K562 (cell line): ENCODE data around the gene MRPL28. TPM values are rescaled to one million over a fixed set of nuclear protein-coding genes. Genes with fewer than 3 reads are reported as not detected.
A peak's percentile ranks its signal among the peaks of the same experiment; 100 is the strongest.

Experiments
- ATAC-seq: fragments of 200-7000 bp; cut with Tn5 transposase; 3 replicates; pipeline ENCODE4 v1.9.1; 2020; ENCODE audit warnings: moderate library complexity
- BruUV-seq: library from RNA; stranded (reverse); fragments of 400-500 nt; replicated peaks from 2 replicates; lab custom pipeline; 2021; lab: Mats Ljungman, UMichigan
- CTCF ChIA-PET: fragments of 300-600 bp; formaldehyde crosslinking; extraction: SDS; loops from one replicate; lab custom pipeline; 2021; ENCODE audit warnings: low intra/inter-chr PET ratio; lab: Yijun Ruan, JAX
- POLR2A ChIA-PET: fragments of 300-600, 350-650 bp; sonication (Branson Sonifier 250); formaldehyde crosslinking; extraction: SDS; loops from one replicate; lab custom pipeline; 2021; ENCODE audit warnings: antibody characterized with exemption, inconsistent platforms; lab: Yijun Ruan, JAX
- DNase-seq, 4 experiments: peaks; one replicate each; pipeline versions ENCODE4 v3.0.0 to v3.0.0-alpha.2; 2011 to 2018; ENCODE audit warnings: low spot score in 3 of 4, mixed read lengths in 3 of 4; ENCODE audit errors: extremely low read depth in 1 of 4
- FAIRE-seq: peaks from 2 replicates; lab custom pipeline; 2011; peaks lifted over from hg19 to GRCh38; lab: Jason Lieb, UNC
- H2AFZ ChIP-seq: 2 replicates; pipeline ENCODE4 v1.6.0; 2011; ENCODE audit warnings: low read depth, low read length, control low read depth, inconsistent platforms
- H3K27ac ChIP-seq: fragments of 200-600 bp; 3 replicates; pipeline ENCODE4 v1.8.0; 2011; ENCODE audit warnings: low read depth, mild to moderate bottlenecking, control low read depth, inconsistent platforms, low read length, moderate library complexity, mixed read lengths; ENCODE audit errors: extremely low read depth
- H3K27me3 ChIP-seq, 2 experiments: fragments of 300-600 bp in 1 of 2; 2 replicates in 1 of 2; 3 replicates in 1 of 2; pipeline versions ENCODE4 v1.6.0 to v1.8.0; 2011; ENCODE audit warnings: inconsistent platforms in 2 of 2, low read length in 2 of 2, mild to moderate bottlenecking in 1 of 2, mixed read lengths in 1 of 2, moderate library complexity in 1 of 2; ENCODE audit not compliant: control insufficient read depth in 2 of 2, insufficient read depth in 2 of 2
- H3K36me3 ChIP-seq: fragments of 300-600 bp; 3 replicates; pipeline ENCODE4 v1.8.0; 2011; ENCODE audit warnings: mild to moderate bottlenecking, low read length, inconsistent platforms; ENCODE audit not compliant: control insufficient read depth, insufficient read depth
- H3K4me1 ChIP-seq, 2 experiments: fragments of 200-600 bp in 1 of 2; replicated peaks in 1 of 2; 2 replicates in 1 of 2; 3 replicates in 1 of 2; pipeline versions ENCODE4 v1.5.1 to v1.8.0; 2011; ENCODE audit warnings: inconsistent platforms in 2 of 2, low read length in 2 of 2, mild to moderate bottlenecking in 1 of 2, mixed read lengths in 1 of 2, moderate library complexity in 1 of 2; ENCODE audit not compliant: control insufficient read depth in 2 of 2, insufficient read depth in 2 of 2
- H3K4me2 ChIP-seq: 2 replicates; pipeline ENCODE4 v1.6.1; 2011; ENCODE audit warnings: low read length, control low read depth, inconsistent platforms, mixed read lengths; ENCODE audit not compliant: insufficient read depth
- H3K4me3 ChIP-seq: fragments of 200-600 bp; sonication (generic), shearing (Covaris generic); 2 replicates; pipeline ENCODE4 v1.5.1; 2016; ENCODE audit warnings: control low read depth, inconsistent platforms
- H3K79me2 ChIP-seq: fragments of 200-600 bp; 3 replicates; pipeline ENCODE4 v1.8.0; 2011; ENCODE audit warnings: low read length, inconsistent platforms; ENCODE audit not compliant: control insufficient read depth, insufficient read depth
- H3K9ac ChIP-seq, 2 experiments: 2 replicates each; pipeline versions ENCODE4 v1.6.0 to v1.6.1; 2011; ENCODE audit warnings: low read depth in 2 of 2, low read length in 2 of 2, control low read depth in 1 of 2, inconsistent platforms in 1 of 2, mild to moderate bottlenecking in 1 of 2, mixed read lengths in 1 of 2; ENCODE audit not compliant: insufficient read depth in 1 of 2
- H3K9me1 ChIP-seq: one replicate; pipeline ENCODE4 v1.6.0; 2011; ENCODE audit warnings: inconsistent platforms, mild to moderate bottlenecking, low read length, moderate library complexity; ENCODE audit not compliant: control insufficient read depth, insufficient read depth
- H3K9me3 ChIP-seq: replicated peaks from 2 replicates; pipeline ENCODE4 v1.5.1; 2011; ENCODE audit warnings: low read depth, low read length, inconsistent platforms; ENCODE audit not compliant: control insufficient read depth, insufficient read depth
- H4K20me1 ChIP-seq: replicated peaks from 2 replicates; pipeline ENCODE4 v1.6.1; 2011; ENCODE audit warnings: low read length, inconsistent platforms, mixed read lengths; ENCODE audit not compliant: control insufficient read depth, insufficient read depth
- CAMTA2 ChIP-seq: fragments of 250-450 bp; sonication (Bioruptor Pico); conservative IDR thresholded peaks from 2 replicates; pipeline ENCODE4 v1.5.1; 2022
- DDX20 ChIP-seq: fragments of 450-650 bp; IDR thresholded peaks from 2 replicates; pipeline ENCODE4 v1.6.1; 2016; ENCODE audit warnings: missing genetic modification characterization, low read depth, mild to moderate bottlenecking, missing compliant biosample characterization, moderate library complexity
- MAZ ChIP-seq, 2 experiments: fragments of 450-650 bp in 1 of 2; sonication (generic) in 1 of 2; formaldehyde crosslinking; IDR thresholded peaks in 1 of 2; conservative IDR thresholded peaks in 1 of 2; 2 replicates each; pipeline versions ENCODE4 v1.4.0 to v1.5.0; 2020; ENCODE audit warnings: mild to moderate bottlenecking in 1 of 2, missing genetic modification reagents in 1 of 2
- MLX ChIP-seq, 2 experiments: fragments of 450-650 bp in 1 of 2; sonication (generic) in 1 of 2; formaldehyde crosslinking; conservative IDR thresholded peaks; 2 replicates each; pipeline versions ENCODE4 v1.4.0 to v1.8.1; 2020 to 2022; ENCODE audit warnings: mild to moderate bottlenecking in 1 of 2, missing genetic modification reagents in 1 of 2
- NR1H2 ChIP-seq: sonication (generic); formaldehyde crosslinking; IDR thresholded peaks from 2 replicates; pipeline ENCODE4 v1.4.0; 2020; ENCODE audit warnings: mild to moderate bottlenecking, missing genetic modification reagents
- RBFOX2 ChIP-seq: fragments of 200-400 bp; formaldehyde crosslinking; IDR thresholded peaks from 2 replicates; pipeline ENCODE4 v1.6.1; 2017; ENCODE audit warnings: low read depth, mild to moderate bottlenecking, low read length, moderate library complexity
- RUNX1 ChIP-seq: sonication (generic); IDR thresholded peaks from 2 replicates; pipeline ENCODE4 v1.6.1; 2016; ENCODE audit warnings: antibody characterized with exemption, low read depth
- SMAD3 ChIP-seq: fragments of 450-650 bp; formaldehyde crosslinking; conservative IDR thresholded peaks from 2 replicates; pipeline ENCODE4 v1.4.0; 2020; ENCODE audit warnings: mild to moderate bottlenecking
- ZBTB26 ChIP-seq: fragments of 450-650 bp; formaldehyde crosslinking; IDR thresholded peaks from 2 replicates; pipeline ENCODE4 v1.4.0; 2022; ENCODE audit warnings: missing genetic modification characterization
- ZBTB33 ChIP-seq: sonication (generic); formaldehyde crosslinking; IDR thresholded peaks from 2 replicates; pipeline ENCODE4 v1.8.1; 2023; ENCODE audit warnings: mild to moderate bottlenecking, missing genetic modification reagents
- ZNF316 ChIP-seq: fragments of 450-650 bp; IDR thresholded peaks from 2 replicates; pipeline ENCODE4 v1.6.1; 2016
- ZNF584 ChIP-seq: fragments of 200-800 bp; sonication (Bioruptor generic); IDR thresholded peaks from 2 replicates; pipeline ENCODE4 v1.6.1; 2016; ENCODE audit warnings: low read depth, mild to moderate bottlenecking, missing genetic modification characterization, missing compliant biosample characterization
- ZNF79 ChIP-seq: fragments of 250-450 bp; sonication (Bioruptor Pico); IDR thresholded peaks from 2 replicates; pipeline ENCODE4 v1.4.0; 2020; ENCODE audit warnings: low read depth, mild to moderate bottlenecking, moderate library complexity
- WGBS: fragments of 100-300 bp; shearing (Covaris generic); methylation state at CpG from one replicate; pipeline ENCODE4 v1.1.6; 2016; ENCODE audit warnings: low coverage, mixed read lengths; ENCODE audit not compliant: insufficient coverage; ENCODE audit errors: missing lambda C conversion rate; 5-methylcytosine and 5-hydroxymethylcytosine counted together
- in situ Hi-C: fragments of 300-500 bp; cut with MboI; formaldehyde crosslinking; loops from 4 replicates; pipeline ENCODE4 v1.15.0; 2018; ENCODE audit warnings: inconsistent platforms, mixed read lengths
- intact Hi-C: fragments of 100-400 bp; cut with micrococcal nuclease; formaldehyde crosslinking; loops from 2 replicates; pipeline ENCODE4 v1.14.2; 2022
- polyA plus RNA-seq, 8 experiments: library from polyadenylated mRNA; depleted of rRNA in 4 of 8; stranded (reverse) in 5 of 8; unstranded in 3 of 8; fragments of >200 nt; fragmentation: Nextera tagmentation in 2 of 8; fragmentation: Illumina TruSeq in 1 of 8; extraction: Ambion mirVana in 2 of 8; extraction: Trizol in 1 of 8; gene quantifications; 2 replicates each; pipeline versions ENCODE4 v1.2.1 to v1.2.3, GENCODE V29; 2011 to 2014; ENCODE audit warnings: inconsistent platforms in 1 of 8, missing spikeins in 1 of 8
- total RNA-seq, 7 experiments: library from RNA; depleted of rRNA in 6 of 7; stranded (reverse); fragments of >200 nt in 6 of 7; fragmentation: Illumina TruSeq in 2 of 7; extraction: Trizol in 2 of 7; gene quantifications; 2 replicates each; pipeline versions ENCODE4 v1.2.1 to v1.2.3, GENCODE V29; 2011 to 2021; ENCODE audit warnings: low replicate concordance in 1 of 7
- TF ChIP-seq, protein P1 (sequence below): fragments of 450-650 bp; formaldehyde crosslinking; IDR thresholded peaks from 2 replicates; pipeline ENCODE4 v1.4.0; 2022; ENCODE audit warnings: missing genetic modification characterization

The MRPL28 gene
- total and polyA plus RNA-seq, 9 of the 15 experiments (the other 6 are each of a cell fraction or from before 2014, with no cell fraction given) = 2.5 to 323 (median 175) TPM

DNA sequence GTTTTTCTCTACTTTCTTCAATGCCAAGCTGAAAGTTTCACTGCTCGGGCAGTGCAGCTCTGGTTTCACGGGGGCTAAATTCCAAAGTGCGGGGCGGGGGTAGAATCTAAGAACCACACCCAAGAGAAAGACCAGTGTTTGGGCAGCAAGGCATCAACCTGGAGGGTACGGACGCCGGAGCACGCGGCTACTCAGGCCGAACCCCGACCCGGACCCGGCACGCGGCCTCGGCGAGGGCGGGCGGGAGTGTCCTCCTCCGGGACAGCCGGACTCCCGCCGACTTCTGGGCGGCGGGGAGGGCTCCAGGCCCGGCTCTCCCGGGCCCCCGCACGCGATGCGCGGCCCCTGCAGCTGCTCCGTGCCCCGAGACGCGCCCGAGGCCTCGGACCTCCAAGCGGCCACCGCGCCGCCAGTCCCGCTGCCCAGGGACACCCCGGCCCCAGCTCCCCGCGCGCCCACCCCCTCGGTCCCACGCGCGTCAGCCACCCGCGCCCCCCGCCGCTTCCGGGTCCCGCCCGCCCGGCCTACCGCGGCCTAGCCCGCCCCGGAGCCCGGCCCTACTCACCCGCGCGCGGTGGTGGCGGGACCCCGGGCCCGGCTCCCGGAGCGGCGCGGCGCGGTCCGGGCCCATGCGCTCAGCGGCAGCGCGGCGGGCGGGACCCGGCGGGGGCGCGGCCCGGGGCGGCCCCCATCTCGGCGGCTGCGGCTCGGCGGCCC lies 18.4 kb downstream of the MRPL28 start (continued):
- no peak for TF ChIP-seq SMAD3 (CRISPR knock-in tag)
- no peak for TF ChIP-seq NR1H2
- peak in 1 of 2 experiments; percentile 43; a peak in 1 of 4 replicates for TF ChIP-seq MAZ (CRISPR knock-in tag; conservative IDR thresholded peaks at IDR 0.05 in 1 of 2, IDR thresholded peaks at IDR 0.05 in 1 of 2)
- TF ChIP-seq CAMTA2 (CRISPR knock-in tag) = no peak
- TF ChIP-seq, protein P1, sequence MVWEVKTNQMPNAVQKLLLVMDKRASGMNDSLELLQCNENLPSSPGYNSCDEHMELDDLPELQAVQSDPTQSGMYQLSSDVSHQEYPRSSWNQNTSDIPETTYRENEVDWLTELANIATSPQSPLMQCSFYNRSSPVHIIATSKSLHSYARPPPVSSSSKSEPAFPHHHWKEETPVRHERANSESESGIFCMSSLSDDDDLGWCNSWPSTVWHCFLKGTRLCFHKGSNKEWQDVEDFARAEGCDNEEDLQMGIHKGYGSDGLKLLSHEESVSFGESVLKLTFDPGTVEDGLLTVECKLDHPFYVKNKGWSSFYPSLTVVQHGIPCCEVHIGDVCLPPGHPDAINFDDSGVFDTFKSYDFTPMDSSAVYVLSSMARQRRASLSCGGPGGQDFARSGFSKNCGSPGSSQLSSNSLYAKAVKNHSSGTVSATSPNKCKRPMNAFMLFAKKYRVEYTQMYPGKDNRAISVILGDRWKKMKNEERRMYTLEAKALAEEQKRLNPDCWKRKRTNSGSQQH (CRISPR knock-in tag) = no peak
- TF ChIP-seq RBFOX2 = peak; percentile 77
- TF ChIP-seq, all 486 proteins: peak for 22

DNA sequence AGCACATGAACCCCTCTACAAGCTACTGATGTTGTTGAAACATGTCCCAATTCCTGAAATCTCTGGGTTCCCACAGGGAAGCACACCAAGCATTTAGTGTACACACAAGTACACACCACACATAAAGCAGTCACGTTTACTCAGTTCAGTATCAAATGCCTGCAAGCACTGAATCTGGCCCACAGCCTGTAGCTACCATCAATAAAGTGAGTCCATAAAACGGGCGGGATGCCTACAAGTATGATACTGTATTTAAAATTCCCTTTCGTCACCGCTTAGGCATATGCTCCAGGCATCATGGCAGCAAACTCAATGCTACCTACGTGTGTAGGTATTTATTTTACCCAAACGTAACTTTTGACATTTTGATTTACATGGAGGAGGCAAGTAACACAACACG lies 20.1 kb downstream of the MRPL28 start:
- in situ Hi-C loops = no loop called here
- BruUV-seq = TSS peak; percentile 50
- H3K9ac ChIP-seq = no peak overlapping the region
- TF ChIP-seq MLX (CRISPR knock-in tag; conservative IDR thresholded peaks at IDR 0.05) = no peak
- no peak for TF ChIP-seq ZNF79 (CRISPR knock-in tag)
- TF ChIP-seq ZNF316 = no peak
- no peak for TF ChIP-seq DDX20 (tag)
- TF ChIP-seq RUNX1 = no peak
- no peak for TF ChIP-seq ZBTB26 (CRISPR knock-in tag)
- TF ChIP-seq ZNF584 (CRISPR knock-in tag) = no peak
- no peak for TF ChIP-seq ZBTB33 (CRISPR knock-in tag)

More for the DNA sequence above, 20.1 kb downstream of the MRPL28 start:
- Histone ChIP-seq H2AFZ (no peak overlapping the region), H3K36me3 (peaks cover 53% of the 10 kb centered on the region), H3K27me3 (no peaks in the 10 kb centered on the region), H4K20me1 (peaks cover 3% of the 10 kb centered on the region; the same call in 1 of the 2 replicates), H3K79me2 (peaks cover 69% of the 10 kb centered on the region), H3K4me2 (peak overlapping the region; percentile 11; the same call in 1 of the 2 replicates), H3K27ac (no peak overlapping the region), H3K9me3 (no peaks in the 10 kb centered on the region), H3K4me1 (peaks cover 26 to 37% of the 10 kb centered on the region in 2 experiments), H3K4me3 (no peak overlapping the region), H3K9me1 (peaks cover 6% of the 10 kb centered on the region)
- FAIRE-seq = no peak
- 73% methylated on average over 8 of the region's 8 CpGs for WGBS
- DNase-seq = no peak
- POLR2A ChIA-PET = interaction anchor here (0.6 to 2.7 kb wide), 7 partner anchors 10 to 278 kb away, joined by 3 to 22 read pairs (median 4); partner anchors contain the start of gene RHBDF1
- CTCF ChIA-PET = interaction anchor here (1.0 kb wide), 1 partner anchor 242 kb away, joined by 4 read pairs; no protein-coding TSS in a partner anchor
- intact Hi-C loops = loop anchor here (5.0 kb wide), 1 partner anchor 113 kb away; no protein-coding TSS in a partner anchor
- ATAC-seq = no peak
